Raji (cell line): ENCODE results near the gene RELL2.

Source experiments
- POLR2A ChIP-seq: IDR thresholded peaks from 2 replicates; pipeline ENCODE4 v1.6.1; 2011; ENCODE audit warnings: low read depth, low read length, control low read depth; ENCODE audit not compliant: insufficient read depth

RELL2 gene

GRCh38 chr5:141637123-141637766 is 448 bp downstream of the RELL2 start:
- no peak for TF ChIP-seq POLR2A

- TF ChIP-seq POLR2A = 0 out of 2 replicates have a peak, but pooled peaks have one; percentile 10
Observed at GRCh38 chr5:141637767-141638419, 1.1 kb downstream of the RELL2 start.

GRCh38 chr5:141638771-141639170 is 2.0 kb downstream of the RELL2 start:
- no peak for TF ChIP-seq POLR2A

- TF ChIP-seq POLR2A = no peak
Observed at GRCh38 chr5:141639357-141640050, 2.7 kb downstream of the RELL2 start.

- TF ChIP-seq POLR2A = no peak
Observed at GRCh38 chr5:141640051-141640415, 3.2 kb downstream of the RELL2 start.

- no peak for TF ChIP-seq POLR2A
Observed at GRCh38 chr5:141640698-141641097, 3.9 kb downstream of the RELL2 start.

GRCh38 chr5:141641634-141642267 is 5.0 kb downstream of the RELL2 start:
- no peak for TF ChIP-seq POLR2A

GRCh38 chr5:141646026-141646425 is 9.2 kb downstream of the RELL2 start:
- TF ChIP-seq POLR2A = no peak

GRCh38 chr5:141647242-141647641 is 10.4 kb downstream of the RELL2 start:
- TF ChIP-seq POLR2A = no peak

GRCh38 chr5:141647851-141648250 is 11.1 kb downstream of the RELL2 start:
- TF ChIP-seq POLR2A = no peak

- TF ChIP-seq POLR2A = no peak
Observed at GRCh38 chr5:141649056-141649688, 12.4 kb downstream of the RELL2 start.

GRCh38 chr5:141649972-141650371 is 13.2 kb downstream of the RELL2 start:
- no peak for TF ChIP-seq POLR2A

- TF ChIP-seq POLR2A = no peak
Observed at GRCh38 chr5:141650851-141651727, 14.3 kb downstream of the RELL2 start, which contains the start of gene FCHSD1. TSS of gene FCHSD1 (minus strand) at chr5:141651418. CDS start at chr5:141651368, 50 bp downstream.

- TF ChIP-seq POLR2A = no peak
Observed at GRCh38 chr5:141651728-141652105, 14.9 kb downstream of the RELL2 start.

- TF ChIP-seq POLR2A = no peak
Observed at GRCh38 chr5:141654298-141654697, 17.5 kb downstream of the RELL2 start.

- no peak for TF ChIP-seq POLR2A
Observed at GRCh38 chr5:141655020-141655419, 18.2 kb downstream of the RELL2 start.
